D721Med (cell line): ENCODE measurements around the gene PPP1R9A.

Experiments used
- DNase-seq: peaks from one replicate; pipeline ENCODE4 v3.0.0; 2011; ENCODE audit warnings: low spot score; ENCODE audit not compliant: insufficient read length
- FAIRE-seq: peaks from 2 replicates; lab custom pipeline; 2011; peaks lifted over from hg19 to GRCh38; lab: Jason Lieb, UNC
- TF ChIP-seq, protein P1 (sequence below): IDR thresholded peaks from 2 replicates; pipeline ENCODE4 v1.5.1; 2012; ENCODE audit warnings: mild to moderate bottlenecking, control low read depth; ENCODE audit not compliant: insufficient read depth; ENCODE audit errors: missing control alignments

PPP1R9A gene

DNA sequence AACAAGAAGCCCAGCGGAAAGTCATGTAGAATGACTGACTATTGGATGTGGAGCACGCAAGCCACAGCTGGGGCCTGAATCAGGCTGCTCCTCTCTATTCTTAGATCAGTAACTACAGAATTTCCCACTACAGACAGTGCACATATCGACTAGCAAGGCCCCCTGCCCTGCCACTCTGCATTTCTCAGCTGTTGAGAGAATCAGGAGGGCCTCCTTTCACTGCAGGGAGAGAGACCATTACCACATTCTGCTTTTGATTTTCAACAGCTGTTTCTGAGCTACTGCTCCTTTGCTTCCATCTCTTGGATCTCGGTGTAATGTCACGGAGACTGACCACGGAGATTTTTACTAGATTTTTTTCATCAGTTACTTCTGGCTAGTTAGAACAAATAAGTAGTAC lies 343.2 kb downstream of the PPP1R9A start:
- TF ChIP-seq, protein P1, sequence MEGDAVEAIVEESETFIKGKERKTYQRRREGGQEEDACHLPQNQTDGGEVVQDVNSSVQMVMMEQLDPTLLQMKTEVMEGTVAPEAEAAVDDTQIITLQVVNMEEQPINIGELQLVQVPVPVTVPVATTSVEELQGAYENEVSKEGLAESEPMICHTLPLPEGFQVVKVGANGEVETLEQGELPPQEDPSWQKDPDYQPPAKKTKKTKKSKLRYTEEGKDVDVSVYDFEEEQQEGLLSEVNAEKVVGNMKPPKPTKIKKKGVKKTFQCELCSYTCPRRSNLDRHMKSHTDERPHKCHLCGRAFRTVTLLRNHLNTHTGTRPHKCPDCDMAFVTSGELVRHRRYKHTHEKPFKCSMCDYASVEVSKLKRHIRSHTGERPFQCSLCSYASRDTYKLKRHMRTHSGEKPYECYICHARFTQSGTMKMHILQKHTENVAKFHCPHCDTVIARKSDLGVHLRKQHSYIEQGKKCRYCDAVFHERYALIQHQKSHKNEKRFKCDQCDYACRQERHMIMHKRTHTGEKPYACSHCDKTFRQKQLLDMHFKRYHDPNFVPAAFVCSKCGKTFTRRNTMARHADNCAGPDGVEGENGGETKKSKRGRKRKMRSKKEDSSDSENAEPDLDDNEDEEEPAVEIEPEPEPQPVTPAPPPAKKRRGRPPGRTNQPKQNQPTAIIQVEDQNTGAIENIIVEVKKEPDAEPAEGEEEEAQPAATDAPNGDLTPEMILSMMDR, result no peak
- DNase-seq (no peak), FAIRE-seq (no peak)

DNA sequence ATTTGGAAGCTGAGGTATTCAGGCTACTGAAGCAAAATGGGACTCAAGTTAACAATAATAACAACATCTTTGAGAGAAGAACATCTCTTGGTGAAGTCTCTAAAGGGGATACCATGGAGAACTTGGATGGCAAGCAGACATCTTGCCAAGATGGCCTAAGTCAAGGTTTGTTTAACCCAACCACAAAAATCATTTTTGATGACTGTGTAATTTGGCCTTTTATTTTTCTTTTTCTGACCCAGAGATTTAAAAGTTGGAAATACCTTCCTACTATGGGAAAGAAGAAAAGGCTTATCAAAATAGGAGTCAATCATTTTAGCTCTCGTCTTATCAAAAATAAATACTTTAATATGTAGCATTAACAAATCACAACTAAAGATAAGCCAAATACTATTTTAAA lies 344.6 kb downstream of the PPP1R9A start:
- FAIRE-seq, result no peak
- no peak for DNase-seq
- TF ChIP-seq, protein P1, result no peak

DNA sequence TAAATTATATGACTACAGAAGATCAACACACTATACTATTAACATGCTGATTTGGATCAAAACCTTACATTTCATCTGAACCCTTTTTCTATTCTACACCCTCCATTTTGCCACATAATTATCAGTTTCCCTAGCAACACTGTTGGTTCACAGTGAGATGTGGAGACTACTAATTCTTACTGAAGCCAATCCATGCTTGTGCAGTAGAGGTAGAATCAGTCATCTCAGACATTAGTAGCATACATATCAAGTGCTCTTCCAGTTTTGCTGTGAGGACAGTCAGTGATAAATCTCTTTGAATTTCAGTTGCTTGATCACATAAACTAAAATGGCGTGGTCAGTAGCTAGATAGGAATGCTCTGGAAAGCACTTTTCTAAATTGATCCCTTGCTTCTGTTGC lies 346.6 kb downstream of the PPP1R9A start:
- FAIRE-seq (no peak), DNase-seq (no peak)
- TF ChIP-seq, protein P1, result no peak

DNA sequence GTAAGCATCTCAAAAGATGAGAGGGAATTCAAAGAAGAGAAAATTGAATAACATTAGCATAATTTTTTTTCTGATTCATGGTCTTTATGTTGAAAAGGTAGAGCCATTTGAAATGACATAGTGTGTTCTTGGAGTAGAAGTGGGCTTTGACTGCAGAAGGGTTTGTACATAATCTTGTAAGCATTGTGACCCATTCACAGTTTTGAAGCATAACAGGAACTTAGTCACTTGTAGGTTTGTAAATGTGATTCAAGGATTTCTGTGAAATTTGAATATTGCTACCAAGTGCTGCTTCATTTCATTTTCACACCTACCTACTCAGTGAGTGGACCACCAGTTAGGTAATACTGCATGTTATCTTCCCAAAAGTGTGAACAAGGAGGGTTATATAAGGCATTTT lies 348.3 kb downstream of the PPP1R9A start:
- TF ChIP-seq, protein P1, result no peak
- FAIRE-seq (no peak), DNase-seq (no peak)

DNA sequence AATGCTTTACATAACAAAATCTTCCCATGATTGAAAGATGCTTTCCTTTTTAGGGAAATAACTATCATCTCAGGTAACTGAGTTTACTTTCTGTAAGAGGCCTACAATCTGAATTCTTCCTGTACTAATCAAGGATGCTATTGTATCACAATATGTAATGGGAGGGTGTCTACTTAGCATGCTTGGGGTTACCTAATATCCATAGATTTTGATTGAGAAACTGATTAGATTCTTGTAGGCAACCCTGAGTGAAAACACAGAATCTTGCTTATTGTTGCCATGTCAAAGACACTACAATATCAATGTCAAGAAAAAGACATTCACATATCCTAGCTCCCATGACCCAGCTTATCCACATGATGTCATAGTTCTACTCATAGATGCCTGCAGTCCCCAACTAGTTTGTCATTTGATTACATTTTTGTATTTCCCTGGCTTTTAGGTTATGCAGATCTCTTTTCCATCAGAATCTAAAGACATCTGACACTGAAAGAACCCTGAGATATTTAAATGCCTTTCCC lies 354.6 kb downstream of the PPP1R9A start:
- no peak for FAIRE-seq

DNA sequence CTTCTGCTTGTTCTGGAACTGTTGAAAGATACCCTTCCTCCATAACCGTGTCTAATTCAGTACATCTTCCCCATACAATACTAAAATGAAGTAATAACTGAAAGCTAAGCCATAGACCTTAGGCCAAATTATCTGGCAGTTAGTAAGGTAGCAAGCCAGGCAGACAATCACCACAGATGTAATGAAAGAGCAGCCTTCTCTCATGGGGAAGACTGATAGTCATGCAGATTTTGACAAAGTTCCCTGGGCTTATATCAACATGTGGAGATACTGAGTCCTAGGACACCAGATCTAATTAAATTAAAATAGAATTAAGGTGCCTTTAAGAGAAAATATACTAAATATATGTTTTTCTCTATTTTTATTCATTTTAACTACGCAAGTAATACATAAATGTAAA lies 355.5 kb downstream of the PPP1R9A start:
- TF ChIP-seq, protein P1, result no peak
- DNase-seq, result no peak
- FAIRE-seq, result no peak

More for the DNA sequence above, 354.6 kb downstream of the PPP1R9A start:
- DNase-seq, result no peak
- TF ChIP-seq, protein P1, result no peak

DNA sequence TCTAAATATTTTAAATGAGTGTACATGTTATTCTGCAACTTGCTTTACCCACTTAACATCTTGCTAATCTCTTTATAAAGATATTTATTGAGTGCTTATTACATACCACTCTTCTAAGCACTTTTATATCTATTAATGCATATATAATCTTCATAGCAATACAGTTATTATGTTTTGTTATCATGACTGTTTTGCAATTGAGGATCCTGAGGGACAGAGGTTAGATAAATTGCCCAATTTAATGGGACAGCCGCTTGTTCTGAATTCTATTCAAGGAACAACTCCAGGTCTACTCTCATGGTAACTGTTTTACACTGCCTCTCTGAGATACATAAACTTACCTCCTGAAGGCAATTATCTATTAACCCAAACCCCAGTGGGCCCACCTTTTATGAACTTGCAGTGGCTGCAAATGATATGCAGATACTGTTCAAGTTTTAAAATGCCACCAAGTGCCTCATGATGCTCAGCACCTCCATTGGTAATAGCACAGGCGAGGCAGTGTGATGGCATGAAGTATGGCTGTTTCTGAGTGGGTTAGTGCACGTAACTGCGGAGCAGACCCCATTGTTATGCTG lies 356.5 kb downstream of the PPP1R9A start:
- FAIRE-seq (no peak), DNase-seq (no peak)
- TF ChIP-seq, protein P1, result no peak
